Activated CD4-positive, alpha-beta T cell treated with anti-CD3 and anti-CD28 coated beads, Interleukin-2, amount 10 ng/mL, durations not matched to agents 24 days and 14 days (primary cell): ENCODE measurements around the gene TP63. TPM values are rescaled to one million over a fixed set of nuclear protein-coding genes. Genes with fewer than 3 reads are reported as not detected.

Experiments used
- DNase-seq: peaks from one replicate; pipeline ENCODE4 v3.0.0; 2022
- H3K27ac Mint-ChIP-seq: one replicate; pipeline ENCODE4 v1.8.0; 2022; ENCODE audit warnings: mild to moderate bottlenecking, mixed read lengths
- H3K27me3 Mint-ChIP-seq: one replicate; pipeline ENCODE4 v1.8.0; 2022; ENCODE audit warnings: mixed read lengths
- H3K36me3 Mint-ChIP-seq: one replicate; pipeline ENCODE4 v1.8.0; 2022; ENCODE audit warnings: low read depth, mild to moderate bottlenecking, mixed read lengths
- H3K4me1 Mint-ChIP-seq: one replicate; pipeline ENCODE4 v1.8.0; 2021; ENCODE audit warnings: mixed read lengths
- H3K4me3 Mint-ChIP-seq: one replicate; pipeline ENCODE4 v1.8.0; 2022; ENCODE audit warnings: mild to moderate bottlenecking, moderate library complexity, mixed read lengths
- H3K9me3 Mint-ChIP-seq: one replicate; pipeline ENCODE4 v1.8.0; 2021; ENCODE audit warnings: mixed read lengths
- intact Hi-C: fragments of 100-400 bp; cut with micrococcal nuclease; formaldehyde crosslinking; loops from one replicate; pipeline ENCODE4 v1.15.1; 2023
- total RNA-seq: library from RNA; stranded (reverse); gene quantifications from 2 replicates; pipeline ENCODE4 v1.2.3, GENCODE V29; 2022

Gene TP63
- total RNA-seq, 1 donor from 2014 or later = 0.98 TPM

DNA sequence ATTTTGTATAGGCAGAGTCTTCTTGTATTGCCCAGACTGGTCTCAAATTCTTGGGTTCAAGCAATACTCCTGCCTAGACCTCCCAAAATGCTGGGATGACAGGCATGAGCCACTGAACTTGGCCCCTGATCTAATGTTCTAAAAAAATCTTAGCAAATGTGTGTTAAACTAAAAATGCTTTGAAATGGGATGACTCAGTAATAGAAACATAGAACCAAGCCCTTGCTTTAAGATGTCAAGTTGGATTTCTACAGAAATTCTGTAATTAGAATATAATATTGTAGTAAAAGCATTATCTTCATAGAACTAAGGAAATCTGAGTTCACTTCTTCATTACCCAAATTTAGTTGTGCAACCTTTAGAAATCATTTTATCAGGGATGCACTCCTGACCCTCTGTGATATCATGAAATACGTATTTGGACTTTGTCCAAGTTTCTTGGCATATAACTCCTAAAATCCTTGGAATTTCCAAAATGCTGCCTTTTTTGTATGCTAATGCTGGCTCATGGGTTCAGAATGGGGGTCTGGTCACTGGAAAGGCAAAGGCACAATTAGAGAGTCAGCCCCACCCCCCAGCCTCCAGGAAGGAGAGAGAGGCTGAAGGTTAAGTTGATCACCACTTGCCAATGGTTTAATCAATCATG, 217.3 kb downstream of the TP63 start:
- Mint-ChIP-seq H3K9me3 (no peaks in the 10 kb centered on the region), H3K36me3 (no peaks in the 10 kb centered on the region), H3K4me1 (peaks cover 1% of the 10 kb centered on the region), H3K27ac (no peak overlapping the region), H3K27me3 (peaks cover 2% of the 10 kb centered on the region), H3K4me3 (no peak overlapping the region)
- DNase-seq = no peak
- intact Hi-C loops = loop anchor here (10.0 kb wide), 1 partner anchor 524 kb away; no protein-coding TSS in a partner anchor

DNA sequence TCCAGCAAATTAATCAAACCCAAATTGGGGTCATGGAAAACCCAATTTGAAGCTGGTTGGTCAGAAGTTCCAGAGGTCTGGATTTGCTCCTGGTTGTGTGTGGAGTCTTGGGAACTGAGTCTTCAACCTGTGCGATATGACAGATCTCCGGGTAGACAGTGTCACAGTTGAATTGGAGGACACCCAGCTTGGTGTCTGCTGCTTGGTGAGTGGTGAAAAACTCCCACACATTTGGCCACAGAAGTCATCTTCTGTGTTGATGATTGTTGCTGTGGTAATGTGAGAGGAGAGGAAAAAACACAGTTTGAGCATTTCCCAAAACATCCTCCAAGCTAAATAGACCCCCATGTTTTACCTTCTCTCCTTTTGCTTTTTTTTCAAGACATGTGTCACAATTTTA, 218.1 kb downstream of the TP63 start:
- no peak overlapping the region for H3K27ac Mint-ChIP-seq
- H3K27me3 Mint-ChIP-seq = peaks cover 2% of the 10 kb centered on the region
- DNase-seq = no peak
- no peaks in the 10 kb centered on the region for H3K36me3 Mint-ChIP-seq
- no peak overlapping the region for H3K4me3 Mint-ChIP-seq
- no peaks in the 10 kb centered on the region for H3K9me3 Mint-ChIP-seq
- intact Hi-C loops = loop anchor here (10.0 kb wide), 1 partner anchor 524 kb away; no protein-coding TSS in a partner anchor
- H3K4me1 Mint-ChIP-seq = peaks cover 1% of the 10 kb centered on the region

DNA sequence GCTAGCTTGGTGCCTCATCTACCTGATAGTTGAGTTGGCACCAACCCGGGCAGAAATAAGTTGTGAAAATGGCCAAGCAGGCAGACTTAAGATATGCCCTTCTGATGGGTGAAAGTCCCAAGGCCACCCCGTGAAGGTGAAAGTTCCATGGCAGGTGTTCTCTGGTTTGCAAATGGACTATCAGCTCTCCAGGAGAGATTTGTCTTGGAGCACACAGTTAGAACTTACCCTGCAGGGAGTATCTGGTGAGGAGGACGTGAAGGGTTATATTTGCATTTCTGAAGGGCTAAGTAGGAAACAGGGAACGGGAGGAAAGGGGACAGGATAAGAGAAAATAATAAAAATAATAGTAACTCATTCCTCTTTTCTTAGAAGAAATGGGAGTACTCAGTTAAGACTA, 220.5 kb downstream of the TP63 start:
- Mint-ChIP-seq H3K27ac (no peak overlapping the region), H3K4me1 (peaks cover 1% of the 10 kb centered on the region), H3K9me3 (no peaks in the 10 kb centered on the region), H3K36me3 (no peaks in the 10 kb centered on the region), H3K27me3 (peaks cover 2% of the 10 kb centered on the region), H3K4me3 (no peak overlapping the region)
- intact Hi-C loops = no loop called here
- DNase-seq = no peak

- DNase-seq = no peak
Observed at GRCh38 chr3:189853906-189854305, 222.7 kb downstream of the TP63 start.

GRCh38 chr3:189860296-189860695, 229.1 kb downstream of the TP63 start:
- intact Hi-C loops = no loop called here
- H3K27ac Mint-ChIP-seq = no peak overlapping the region
- no peaks in the 10 kb centered on the region for H3K27me3 Mint-ChIP-seq
- no peaks in the 10 kb centered on the region for H3K36me3 Mint-ChIP-seq
- H3K4me3 Mint-ChIP-seq = no peak overlapping the region
- H3K4me1 Mint-ChIP-seq = no peaks in the 10 kb centered on the region
- no peak for DNase-seq
- no peaks in the 10 kb centered on the region for H3K9me3 Mint-ChIP-seq

More at GRCh38 chr3:189853906-189854305, 222.7 kb downstream of the TP63 start:
- Mint-ChIP-seq H3K4me3 (no peak overlapping the region), H3K27ac (no peak overlapping the region), H3K36me3 (no peaks in the 10 kb centered on the region), H3K4me1 (no peaks in the 10 kb centered on the region), H3K27me3 (no peaks in the 10 kb centered on the region), H3K9me3 (no peaks in the 10 kb centered on the region)
- intact Hi-C loops = no loop called here

DNA sequence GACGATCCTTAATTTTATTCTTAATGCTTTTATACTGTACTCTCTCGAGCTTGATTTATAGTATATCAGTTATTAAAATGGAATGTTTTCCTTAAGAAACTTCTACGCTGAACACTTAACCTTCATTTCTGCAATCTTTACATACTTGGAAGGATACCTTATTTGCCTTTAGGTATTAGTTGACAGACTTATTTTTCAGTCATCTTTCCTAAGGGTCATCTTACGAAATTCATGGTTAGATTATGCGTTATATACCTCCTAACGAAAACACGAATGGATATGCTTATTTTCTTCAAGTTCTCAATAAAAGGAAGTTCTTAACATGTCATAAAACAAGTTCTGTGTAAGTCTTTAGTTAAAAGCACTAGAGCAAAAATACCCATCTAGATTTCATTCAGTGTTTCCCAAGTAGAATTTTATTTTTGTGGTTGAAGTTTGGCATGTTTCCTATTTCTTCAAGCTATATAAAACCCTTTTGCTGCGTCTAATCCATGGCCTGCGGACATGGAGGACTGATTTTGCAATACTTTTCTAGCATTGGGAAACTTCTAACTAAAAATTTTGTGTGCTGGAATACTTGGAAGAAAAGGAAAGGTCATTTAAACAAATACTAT, 231.3 kb downstream of the TP63 start:
- Mint-ChIP-seq H3K27me3 (no peaks in the 10 kb centered on the region), H3K36me3 (no peaks in the 10 kb centered on the region), H3K9me3 (no peaks in the 10 kb centered on the region), H3K4me3 (no peak overlapping the region), H3K27ac (no peak overlapping the region), H3K4me1 (no peaks in the 10 kb centered on the region)
- intact Hi-C loops = no loop called here
- DNase-seq = no peak

DNA sequence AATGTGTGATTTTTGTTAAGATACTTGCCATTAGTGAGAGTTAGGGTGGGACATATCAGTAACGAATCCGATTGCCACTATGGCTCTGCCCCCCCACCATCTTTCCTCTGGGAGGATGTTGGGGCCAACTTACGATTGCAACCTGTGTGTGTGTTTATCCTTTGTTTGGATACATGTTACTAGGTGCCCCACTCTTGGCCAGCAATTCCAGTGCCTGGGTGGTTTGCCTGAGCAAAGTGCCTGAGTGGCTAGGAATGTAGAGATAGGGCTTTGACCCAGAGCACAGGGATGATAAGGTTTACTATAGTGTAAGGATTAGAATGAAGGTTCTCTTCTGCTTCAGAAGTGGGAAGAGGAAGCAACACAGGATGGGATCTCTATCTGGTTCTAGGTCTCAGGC, 231.8 kb downstream of the TP63 start:
- H3K27ac Mint-ChIP-seq = no peak overlapping the region
- H3K9me3 Mint-ChIP-seq = no peaks in the 10 kb centered on the region
- DNase-seq = no peak
- no peaks in the 10 kb centered on the region for H3K4me1 Mint-ChIP-seq
- intact Hi-C loops = no loop called here
- H3K4me3 Mint-ChIP-seq = no peak overlapping the region
- H3K36me3 Mint-ChIP-seq = no peaks in the 10 kb centered on the region
- H3K27me3 Mint-ChIP-seq = no peaks in the 10 kb centered on the region

DNA sequence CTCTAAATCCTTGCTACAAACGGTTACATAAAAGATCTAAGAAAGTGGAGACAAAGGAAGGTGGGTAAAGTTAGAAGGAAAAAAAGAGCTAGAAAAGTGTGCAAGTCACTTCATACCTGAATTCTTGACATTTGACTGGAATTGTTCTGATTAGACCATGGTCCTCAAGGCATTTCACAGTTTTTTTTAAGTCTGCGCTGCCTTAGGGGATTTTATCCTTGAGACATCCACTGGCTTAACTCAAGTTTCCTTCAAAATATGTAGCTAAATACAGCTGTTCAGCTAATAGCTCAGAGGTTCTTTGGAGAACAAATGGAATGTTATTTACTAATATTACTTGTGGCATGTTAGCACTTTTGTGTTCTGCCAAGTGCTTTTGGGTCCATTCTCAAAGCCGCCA, 236.9 kb downstream of the TP63 start:
- no peaks in the 10 kb centered on the region for H3K9me3 Mint-ChIP-seq
- no peak for DNase-seq
- no peak overlapping the region for H3K4me3 Mint-ChIP-seq
- intact Hi-C loops = no loop called here
- no peaks in the 10 kb centered on the region for H3K4me1 Mint-ChIP-seq
- H3K27ac Mint-ChIP-seq = no peak overlapping the region
- H3K27me3 Mint-ChIP-seq = no peaks in the 10 kb centered on the region
- no peaks in the 10 kb centered on the region for H3K36me3 Mint-ChIP-seq

DNA sequence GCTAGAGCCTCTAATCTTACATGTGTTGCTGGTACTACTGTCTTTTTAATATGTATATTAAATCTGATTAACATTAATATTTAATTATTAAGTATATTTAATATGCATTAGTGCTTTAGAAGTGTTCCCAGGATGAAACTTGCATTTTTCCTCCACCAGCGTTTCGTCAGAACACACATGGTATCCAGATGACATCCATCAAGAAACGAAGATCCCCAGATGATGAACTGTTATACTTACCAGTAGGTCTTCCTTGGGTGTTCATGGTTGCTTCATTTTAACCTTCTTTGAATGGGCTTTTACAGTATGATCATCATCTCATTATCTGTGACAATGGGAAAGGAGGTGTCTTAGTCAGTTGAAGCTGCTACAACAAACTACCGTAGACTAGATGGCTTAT, 238.0 kb downstream of the TP63 start:
- Mint-ChIP-seq H3K4me1 (no peaks in the 10 kb centered on the region), H3K27me3 (no peaks in the 10 kb centered on the region), H3K4me3 (no peak overlapping the region), H3K9me3 (no peaks in the 10 kb centered on the region), H3K36me3 (no peaks in the 10 kb centered on the region), H3K27ac (no peak overlapping the region)
- intact Hi-C loops = no loop called here
- no peak for DNase-seq

DNA sequence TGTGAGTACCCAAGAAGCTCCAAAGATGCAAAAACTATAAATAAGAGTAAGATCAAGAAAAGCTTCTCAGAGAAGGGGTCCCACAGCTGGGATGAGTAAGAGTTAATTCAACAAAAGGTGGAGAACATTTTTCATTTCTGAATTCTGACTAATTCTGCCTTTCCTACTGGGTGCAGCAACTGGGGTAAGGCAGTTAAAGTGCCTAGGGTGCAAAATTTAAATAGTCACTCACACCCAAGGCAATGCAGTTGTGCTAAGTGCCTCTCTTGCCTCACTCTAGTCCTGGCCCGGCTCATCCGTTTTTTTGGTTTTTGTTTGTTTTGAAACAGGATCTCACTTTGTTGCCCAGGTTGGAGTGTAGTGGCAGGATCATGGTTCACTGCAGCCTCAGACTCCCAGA, 240.2 kb downstream of the TP63 start:
- no peak overlapping the region for H3K27ac Mint-ChIP-seq
- no peaks in the 10 kb centered on the region for H3K36me3 Mint-ChIP-seq
- no peaks in the 10 kb centered on the region for H3K27me3 Mint-ChIP-seq
- no peaks in the 10 kb centered on the region for H3K4me1 Mint-ChIP-seq
- no peak overlapping the region for H3K4me3 Mint-ChIP-seq
- intact Hi-C loops = no loop called here
- no peak for DNase-seq
- H3K9me3 Mint-ChIP-seq = no peaks in the 10 kb centered on the region

DNA sequence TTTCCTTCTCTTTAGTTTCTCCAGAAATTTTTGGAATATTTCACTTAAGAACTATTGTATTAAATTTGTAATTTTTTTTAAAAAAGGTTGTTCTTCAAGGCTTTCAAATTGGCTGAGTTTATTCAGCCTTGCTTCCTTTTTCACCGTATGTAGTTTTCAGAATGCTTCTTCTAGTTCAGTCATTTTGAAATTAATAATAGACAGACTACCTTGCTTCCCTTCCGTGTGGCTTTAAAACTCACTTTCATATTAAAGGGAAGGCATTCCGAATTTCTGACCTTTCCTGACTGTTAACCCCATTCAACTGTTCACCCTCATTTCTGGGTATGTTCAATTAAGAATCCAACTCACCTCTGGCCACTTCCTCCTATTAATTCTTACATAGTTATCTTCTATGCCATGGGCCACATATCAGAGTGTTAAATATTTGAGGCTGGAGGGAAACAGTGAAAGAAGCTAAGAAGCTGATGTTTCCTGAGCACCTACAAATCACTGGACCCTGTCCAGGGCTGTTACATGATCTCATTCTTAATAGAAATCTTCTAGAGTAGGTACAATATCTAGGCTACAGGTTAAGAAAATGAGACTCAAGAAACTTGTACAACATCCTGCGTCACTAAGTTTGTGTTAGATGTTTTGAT, 252.0 kb downstream of the TP63 start:
- Mint-ChIP-seq H3K4me3 (no peak overlapping the region), H3K36me3 (no peaks in the 10 kb centered on the region), H3K27ac (no peak overlapping the region), H3K27me3 (peaks cover 2% of the 10 kb centered on the region), H3K9me3 (no peaks in the 10 kb centered on the region), H3K4me1 (no peaks in the 10 kb centered on the region)
- no peak for DNase-seq
- intact Hi-C loops = no loop called here

DNA sequence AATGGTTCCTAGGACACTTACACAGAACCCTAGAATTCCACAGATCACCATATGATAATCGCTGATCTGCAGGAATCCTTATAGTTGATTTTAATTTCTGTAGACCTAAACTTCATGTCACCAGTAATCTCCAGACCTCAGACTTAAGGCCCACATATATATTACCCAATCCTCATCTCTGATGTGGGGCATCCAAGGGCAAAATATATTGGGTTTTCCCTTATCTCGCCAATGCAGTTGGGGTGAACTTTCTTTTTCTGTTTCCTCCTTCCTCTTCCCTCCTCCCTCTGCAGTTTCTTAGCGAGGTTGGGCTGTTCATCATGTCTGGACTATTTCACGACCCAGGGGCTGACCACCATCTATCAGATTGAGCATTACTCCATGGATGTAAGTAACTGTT, 259.3 kb downstream of the TP63 start:
- no peak overlapping the region for H3K27ac Mint-ChIP-seq
- H3K4me1 Mint-ChIP-seq = no peaks in the 10 kb centered on the region
- no peaks in the 10 kb centered on the region for H3K27me3 Mint-ChIP-seq
- no peaks in the 10 kb centered on the region for H3K9me3 Mint-ChIP-seq
- no peak overlapping the region for H3K4me3 Mint-ChIP-seq
- intact Hi-C loops = no loop called here
- no peaks in the 10 kb centered on the region for H3K36me3 Mint-ChIP-seq
- DNase-seq = no peak

DNA sequence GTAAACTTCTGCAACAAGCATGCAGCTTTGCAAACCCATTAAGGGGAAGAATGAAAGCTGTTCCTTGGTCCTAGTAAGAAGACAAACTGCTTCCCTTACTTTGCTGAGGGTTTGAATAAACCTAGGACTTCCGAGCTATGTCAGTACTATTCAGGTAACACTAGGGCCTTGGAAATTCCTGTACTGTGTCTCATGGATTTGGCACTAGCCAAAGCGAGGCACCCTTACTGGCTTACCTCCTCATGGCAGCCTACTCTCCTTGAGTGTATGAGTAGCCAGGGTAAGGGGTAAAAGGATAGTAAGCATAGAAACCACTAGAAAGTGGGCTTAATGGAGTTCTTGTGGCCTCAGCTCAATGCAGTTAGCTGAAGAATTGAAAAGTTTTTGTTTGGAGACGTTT, 265.3 kb downstream of the TP63 start:
- H3K4me1 Mint-ChIP-seq = no peaks in the 10 kb centered on the region
- peaks cover 1% of the 10 kb centered on the region for H3K27me3 Mint-ChIP-seq
- H3K9me3 Mint-ChIP-seq = no peaks in the 10 kb centered on the region
- no peak overlapping the region for H3K27ac Mint-ChIP-seq
- no peak overlapping the region for H3K4me3 Mint-ChIP-seq
- no peaks in the 10 kb centered on the region for H3K36me3 Mint-ChIP-seq
- intact Hi-C loops = no loop called here
- DNase-seq = no peak

GRCh38 chr3:189897406-189897805, 266.2 kb downstream of the TP63 start:
- no peaks in the 10 kb centered on the region for H3K9me3 Mint-ChIP-seq
- intact Hi-C loops = no loop called here
- H3K27me3 Mint-ChIP-seq = peaks cover 1% of the 10 kb centered on the region
- H3K27ac Mint-ChIP-seq = no peak overlapping the region
- H3K36me3 Mint-ChIP-seq = no peaks in the 10 kb centered on the region
- H3K4me3 Mint-ChIP-seq = no peak overlapping the region
- DNase-seq = no peak
- no peaks in the 10 kb centered on the region for H3K4me1 Mint-ChIP-seq
